Glomerular visceral epithelial cell (primary cell): ENCODE data around the gene RNF125.

Source experiments
- DNase-seq: peaks from one replicate; pipeline ENCODE4 v3.0.0-alpha.2; 2016; ENCODE audit errors: extremely low spot score

Gene RNF125

GRCh38 chr18:32091325-32091723 is 72.7 kb downstream of the RNF125 start:
- DNase-seq = no peak

DNA sequence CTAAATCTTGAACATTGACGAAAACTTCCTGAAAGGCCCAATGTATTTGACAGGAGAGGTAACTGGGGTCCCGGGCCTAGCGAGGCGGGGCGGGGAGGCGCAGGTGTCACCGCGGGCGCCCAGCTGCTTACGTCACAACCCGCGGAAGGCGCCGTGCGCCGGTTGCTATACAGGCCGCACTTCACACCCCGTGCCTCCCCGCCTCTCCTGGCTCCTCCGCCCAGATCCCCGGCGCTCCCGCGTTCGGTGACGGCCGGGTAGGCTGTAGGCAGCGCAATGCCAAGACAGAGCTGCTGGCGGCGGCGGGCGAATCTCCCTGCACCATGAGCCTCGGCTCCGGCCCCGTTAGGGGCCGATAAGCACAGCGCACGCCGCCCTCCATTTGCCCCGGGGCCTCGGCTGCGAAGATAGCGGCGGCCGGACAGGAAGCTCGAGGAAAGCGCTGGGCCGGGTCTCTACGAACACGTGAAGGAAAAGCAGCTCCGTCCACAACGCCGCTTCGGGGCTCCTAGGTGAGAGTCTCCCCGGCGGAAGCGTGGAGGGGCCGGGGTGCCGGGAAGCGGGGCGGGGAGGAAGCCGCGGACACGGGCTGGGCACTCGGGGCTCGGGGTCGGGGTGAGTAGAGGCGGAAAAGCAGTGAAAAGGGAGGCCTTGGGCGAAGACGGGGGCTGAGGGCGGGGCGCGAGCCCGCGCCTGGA is 73.2 kb downstream of the RNF125 start, which contains the start of gene RNF138:
Gene RNF138, plus strand, starts transcription at position 151 of the 698 bp plus-strand sequence. CDS start 903 bp downstream, outside the sequence.
- peak; percentile 83 for DNase-seq

- peak; percentile 98 for DNase-seq
These were observed 73.9 kb downstream of the RNF125 start for GRCh38 chr18:32092422-32093101.

GRCh38 chr18:32093102-32093511 is 74.5 kb downstream of the RNF125 start:
- DNase-seq = peak; percentile 45

- no peak for DNase-seq
These were observed 74.9 kb downstream of the RNF125 start for GRCh38 chr18:32093523-32093922.

DNA sequence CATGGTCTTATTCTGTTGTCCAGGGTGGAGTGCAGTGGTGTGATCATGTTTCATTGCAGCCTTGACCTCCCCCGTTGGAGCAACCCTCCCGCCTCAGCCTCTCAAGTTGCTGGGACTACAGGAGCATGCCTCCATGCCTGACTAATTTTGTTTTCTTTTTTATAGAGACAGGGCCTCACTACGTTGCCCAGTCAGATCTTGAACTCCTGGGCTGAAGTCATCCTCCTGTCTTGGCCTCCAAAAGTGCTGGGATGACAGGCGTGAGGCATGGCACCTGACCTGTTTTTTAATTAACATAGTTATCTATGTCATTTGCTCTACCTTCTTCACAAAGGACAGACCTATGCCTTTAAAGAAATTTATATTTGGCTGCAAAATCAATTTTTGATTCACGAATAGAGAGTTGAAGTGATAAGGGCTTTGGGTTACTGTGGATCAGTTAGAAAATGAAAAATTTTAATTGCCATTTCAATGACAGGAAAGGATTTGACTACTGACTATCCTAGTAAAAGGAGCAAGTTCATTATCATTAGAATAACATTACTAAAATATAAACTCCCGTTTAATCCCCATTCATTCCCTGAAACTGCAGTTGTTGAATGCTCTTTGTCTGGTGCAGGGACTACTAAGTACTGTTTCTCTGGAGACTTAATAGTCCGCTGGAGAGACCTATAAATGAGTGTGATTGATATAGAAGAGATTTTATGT is 76.7 kb downstream of the RNF125 start:
- no peak for DNase-seq

DNA sequence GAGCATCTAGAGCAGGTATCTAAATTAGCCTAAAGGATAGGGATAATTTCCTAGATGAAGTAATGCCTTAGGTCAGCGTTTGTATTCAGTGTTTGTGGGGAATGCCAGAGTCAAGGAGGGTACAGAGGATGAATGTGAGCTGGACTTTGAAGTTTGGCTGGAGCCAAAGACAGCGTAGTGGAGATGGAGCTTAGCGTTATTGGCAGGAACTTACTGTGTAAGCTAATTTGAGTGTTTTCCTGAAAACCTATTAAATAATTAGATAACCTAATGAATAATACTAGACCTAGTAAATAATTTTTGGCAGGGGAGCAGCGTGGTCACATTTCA is 77.2 kb downstream of the RNF125 start:
- DNase-seq = no peak

GRCh38 chr18:32096946-32097345 is 78.3 kb downstream of the RNF125 start:
- DNase-seq = no peak

- DNase-seq = no peak
These were observed 85.9 kb downstream of the RNF125 start for GRCh38 chr18:32104516-32104915.

DNA sequence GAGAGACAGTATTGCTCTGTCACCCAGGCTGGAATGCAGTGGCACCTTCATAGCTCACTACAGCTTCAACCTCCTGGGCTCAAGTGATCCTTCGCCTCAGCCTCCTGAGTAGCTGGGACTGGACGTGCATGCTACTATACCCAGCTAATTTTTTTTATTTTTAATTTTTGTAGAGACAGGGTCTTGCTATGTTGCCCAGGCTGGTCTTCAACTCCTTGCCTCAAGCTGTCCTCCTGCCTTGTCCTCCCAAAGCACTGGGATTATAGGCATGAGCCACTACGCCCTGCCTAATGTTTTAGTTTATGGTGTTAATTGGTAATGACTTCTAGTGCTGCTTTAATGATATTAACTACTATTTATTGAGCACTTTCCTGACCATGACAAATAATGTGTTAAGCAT is 91.4 kb downstream of the RNF125 start:
- no peak for DNase-seq

GRCh38 chr18:32111706-32112105 is 93.1 kb downstream of the RNF125 start:
- DNase-seq = no peak

DNA sequence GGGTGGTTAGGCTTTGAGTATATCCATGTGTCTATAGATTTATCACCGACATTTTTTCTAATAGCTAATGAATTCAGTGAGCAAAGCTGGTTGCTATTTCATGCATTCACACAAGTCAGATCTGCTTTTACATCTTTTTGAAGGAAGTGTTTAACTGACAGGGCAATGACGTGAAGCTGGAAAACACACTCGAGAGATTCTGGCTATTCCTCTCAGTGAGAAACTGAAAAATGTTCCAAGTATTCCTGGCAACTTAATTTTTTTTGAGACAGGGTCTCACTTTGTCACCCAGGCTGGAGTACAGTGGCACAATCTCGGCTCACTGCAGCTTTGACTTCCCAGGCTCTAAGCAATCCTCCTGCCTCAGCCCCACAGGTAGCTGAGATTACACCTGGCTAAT is 94.2 kb downstream of the RNF125 start:
- DNase-seq = no peak

- no peak for DNase-seq
These were observed 95.8 kb downstream of the RNF125 start for GRCh38 chr18:32114293-32114942.

- DNase-seq = no peak
These were observed 103.4 kb downstream of the RNF125 start for GRCh38 chr18:32122039-32122438.
